ENCODE results near the gene CCDC124. TPM values are rescaled to one million over a fixed set of nuclear protein-coding genes. Genes with fewer than 3 reads are reported as not detected.
"Not testable (repeated sequence)": the region's sequence is repeated elsewhere in the genome, so short reads cannot be mapped to it uniquely, and the experiment has no call there.

Gene CCDC124, protein sequence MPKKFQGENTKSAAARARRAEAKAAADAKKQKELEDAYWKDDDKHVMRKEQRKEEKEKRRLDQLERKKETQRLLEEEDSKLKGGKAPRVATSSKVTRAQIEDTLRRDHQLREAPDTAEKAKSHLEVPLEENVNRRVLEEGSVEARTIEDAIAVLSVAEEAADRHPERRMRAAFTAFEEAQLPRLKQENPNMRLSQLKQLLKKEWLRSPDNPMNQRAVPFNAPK
- 68.3 TPM for total RNA-seq

DNA sequence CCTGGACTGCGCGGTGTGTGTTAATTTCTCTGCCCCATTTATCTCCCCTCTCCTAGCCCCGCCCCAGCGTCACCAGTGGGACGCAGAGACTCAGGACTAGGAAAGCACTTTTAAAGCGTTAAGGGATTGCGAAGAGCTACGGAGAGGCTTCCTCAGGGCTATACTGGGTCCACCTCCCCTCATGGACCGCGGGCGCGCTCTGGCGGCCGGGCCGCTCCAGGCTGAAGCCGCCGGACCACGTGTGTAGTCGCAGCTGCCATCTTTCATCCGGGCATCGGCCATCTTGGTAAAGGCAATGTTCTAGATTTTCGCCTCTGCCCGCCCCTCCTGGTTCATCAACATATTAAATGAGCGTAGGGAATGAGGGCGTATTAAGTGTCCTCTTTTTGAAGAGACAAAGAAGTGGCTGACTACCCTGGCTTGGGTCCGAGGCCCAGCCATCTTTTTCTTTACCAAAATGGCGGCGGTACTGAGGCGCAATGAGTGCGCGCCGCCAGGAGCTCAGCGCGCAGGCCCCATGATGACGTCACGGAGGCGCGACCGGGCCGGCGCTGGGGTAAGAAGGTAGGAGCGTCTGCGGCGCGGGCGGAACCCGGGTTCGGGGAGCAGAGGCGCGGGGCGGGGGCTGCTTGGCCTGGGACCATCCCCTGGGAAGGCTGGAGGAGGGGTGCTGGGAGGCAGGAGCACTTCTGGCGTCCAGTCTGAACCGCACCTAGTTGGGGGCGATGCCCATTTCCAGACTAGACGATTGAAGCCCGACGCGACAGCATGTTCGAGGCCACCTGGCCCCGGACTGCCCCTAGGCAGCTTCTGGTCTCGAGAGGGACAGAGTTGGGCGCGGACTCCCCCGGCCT, at the start of gene CCDC124:
TSS of gene CCDC124 (plus strand) at position 531 of the 854 bp plus-strand sequence. CDS start 3,406 bp downstream, outside the sequence.
- peak; percentile 93 for DNase-seq (ENCODE audit: low spot score)

DNA sequence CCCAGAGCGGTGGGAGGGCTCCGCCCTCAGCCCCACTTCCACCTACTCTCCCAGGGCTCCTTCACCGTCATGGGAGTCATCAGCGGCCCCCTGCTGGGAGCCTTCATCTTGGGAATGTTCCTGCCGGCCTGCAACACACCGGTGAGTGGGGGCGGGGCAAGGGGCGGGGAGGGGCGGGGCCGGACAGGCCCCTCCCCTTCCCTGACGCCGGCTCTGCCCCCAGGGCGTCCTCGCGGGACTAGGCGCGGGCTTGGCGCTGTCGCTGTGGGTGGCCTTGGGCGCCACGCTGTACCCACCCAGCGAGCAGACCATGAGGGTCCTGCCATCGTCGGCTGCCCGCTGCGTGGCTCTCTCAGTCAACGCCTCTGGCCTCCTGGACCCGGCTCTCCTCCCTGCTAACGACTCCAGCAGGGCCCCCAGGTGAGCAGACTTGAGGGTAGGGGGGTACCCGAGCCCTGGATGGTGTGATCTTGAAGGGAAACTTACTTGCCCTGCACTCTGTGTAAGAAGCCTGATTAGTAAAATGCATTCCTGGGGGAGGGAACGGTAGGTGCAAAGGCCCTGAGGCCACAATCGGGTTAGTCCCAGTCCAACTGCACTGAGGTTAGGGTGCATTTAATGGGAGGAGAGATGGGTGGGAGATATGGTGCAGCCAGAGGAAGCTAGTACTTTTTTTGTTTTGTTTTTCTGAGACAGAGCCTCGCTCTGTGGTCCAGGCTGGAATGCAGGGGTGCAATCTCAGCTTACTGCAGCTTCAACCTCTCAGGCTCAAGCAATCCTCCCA, 49.0 kb upstream of the CCDC124 start:
- DNase-seq (ENCODE audit: low spot score) = no peak

DNA sequence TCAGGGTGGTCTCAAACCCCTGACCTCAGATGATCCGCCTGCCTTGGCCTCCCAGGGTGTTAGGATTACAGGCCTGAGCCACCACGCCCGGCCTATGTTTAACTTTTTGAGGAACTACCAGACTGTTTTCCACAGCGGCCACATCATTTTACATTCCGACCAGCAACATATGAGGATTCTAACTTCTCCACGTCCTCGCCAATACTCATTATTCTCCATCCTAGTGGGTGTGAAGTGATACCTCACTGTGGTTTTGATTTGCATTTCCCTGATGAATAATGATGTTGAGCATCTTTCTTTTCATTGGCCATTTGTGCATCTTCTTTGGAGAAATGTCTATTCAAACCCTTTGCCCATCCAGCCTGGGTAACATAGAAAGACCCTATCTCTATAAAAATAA, 46.3 kb upstream of the CCDC124 start:
- DNase-seq (ENCODE audit: low spot score) = no peak

DNA sequence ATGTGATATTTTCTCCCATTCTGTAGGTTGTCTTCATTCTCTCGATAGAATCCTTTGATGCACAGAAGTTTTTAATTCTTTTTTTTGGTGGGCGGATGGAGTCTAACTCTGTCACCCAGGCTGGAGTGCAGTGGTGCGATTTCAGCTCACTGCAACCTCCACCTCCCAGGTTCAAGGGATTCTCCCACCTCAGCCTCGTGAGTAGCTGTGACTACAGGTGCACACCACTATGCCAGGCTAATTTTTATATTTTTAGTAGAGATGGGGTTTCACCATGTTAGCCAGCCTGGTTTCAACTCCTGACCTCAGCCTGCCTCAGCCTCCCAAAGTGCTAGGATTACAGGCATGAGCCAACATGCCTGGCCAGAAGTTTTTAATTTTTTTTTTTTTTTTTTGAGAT, 45.6 kb upstream of the CCDC124 start:
- not testable (repeated sequence) for DNase-seq (ENCODE audit: low spot score)

DNA sequence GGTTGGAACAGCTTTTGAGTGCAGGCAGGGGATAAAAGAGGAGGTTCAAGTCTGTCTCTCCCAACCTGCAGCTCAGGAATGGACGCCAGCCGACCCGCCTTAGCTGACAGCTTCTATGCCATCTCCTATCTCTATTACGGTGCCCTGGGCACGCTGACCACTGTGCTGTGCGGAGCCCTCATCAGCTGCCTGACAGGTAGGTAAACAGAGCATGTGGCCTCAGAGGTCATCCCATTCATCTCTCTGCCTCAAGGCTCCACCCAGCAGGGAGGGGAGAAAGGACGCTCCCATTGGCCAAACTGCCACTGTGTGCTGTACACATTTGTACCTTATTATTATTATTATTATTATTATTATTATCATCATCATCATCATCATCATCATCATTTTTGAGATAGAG, 44.6 kb upstream of the CCDC124 start:
- no peak for DNase-seq (ENCODE audit: low spot score)

DNA sequence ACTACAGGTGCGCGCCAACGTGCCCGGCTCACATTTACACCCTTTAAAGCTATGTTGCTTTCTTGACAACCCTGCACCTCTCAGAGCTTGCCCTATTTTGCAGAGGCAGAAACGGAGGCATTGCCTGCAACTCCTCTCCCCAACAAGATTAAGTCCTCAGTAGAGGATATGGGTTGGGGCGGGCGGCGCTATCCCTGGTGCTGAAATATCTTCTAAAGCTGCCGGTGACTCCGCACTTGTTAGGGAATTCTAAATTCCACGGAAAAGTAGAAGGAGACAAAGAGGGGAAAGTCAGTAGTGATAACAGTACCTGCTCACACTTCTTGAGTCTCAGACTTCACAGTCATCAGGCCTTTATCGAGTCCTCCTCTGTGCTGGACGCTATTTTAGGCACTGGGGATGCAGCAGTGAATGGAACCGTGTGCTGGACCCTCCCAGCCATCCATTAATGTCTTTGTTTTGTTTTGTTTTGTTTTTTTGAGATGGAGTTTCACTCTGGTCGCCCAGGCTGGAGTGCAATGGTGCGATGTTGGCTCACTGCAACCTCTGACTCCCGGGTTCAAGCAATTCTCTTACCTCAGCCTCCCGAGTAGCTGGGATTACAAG, 43.1 kb upstream of the CCDC124 start:
- peak; percentile 50 for DNase-seq (ENCODE audit: low spot score)

DNA sequence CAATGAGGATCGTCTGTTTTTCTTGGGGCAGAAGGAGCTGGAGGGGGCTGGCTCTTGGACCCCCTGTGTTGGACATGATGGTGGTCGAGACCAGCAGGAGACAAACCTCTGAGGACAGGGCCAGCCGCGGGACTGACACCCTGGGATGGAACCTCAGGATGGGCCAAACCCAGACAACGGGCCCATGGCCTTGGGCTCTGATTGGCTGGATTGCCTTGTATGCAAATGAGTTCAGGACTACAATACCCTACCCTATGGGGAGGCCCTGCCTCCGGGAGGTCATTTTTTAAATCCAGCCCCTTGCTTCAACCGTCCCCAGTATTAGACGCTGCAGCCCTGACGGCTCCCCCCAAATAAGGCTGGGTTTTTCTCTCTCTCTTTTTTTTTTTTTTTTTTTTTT, 39.0 kb upstream of the CCDC124 start:
- DNase-seq (ENCODE audit: low spot score) = no peak

DNA sequence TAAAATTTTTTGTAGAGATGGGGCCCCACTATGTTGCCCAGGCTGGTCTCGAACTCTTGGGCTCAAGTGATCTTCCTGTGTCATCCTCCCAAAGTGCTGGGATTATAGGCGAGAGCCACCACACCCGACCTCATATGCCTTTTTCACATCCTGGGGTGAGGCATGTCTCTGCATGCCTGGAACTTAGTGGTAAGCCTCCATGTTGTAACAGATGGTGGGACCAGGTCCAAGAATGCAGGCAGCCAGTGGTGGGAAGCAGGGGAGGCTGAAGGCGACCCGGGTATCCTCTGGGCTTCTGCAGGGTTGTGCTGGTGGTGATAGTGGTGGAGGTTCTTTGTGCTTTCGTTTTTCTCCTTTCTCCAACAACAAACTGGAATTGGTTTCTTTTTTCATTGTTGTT, 30.1 kb upstream of the CCDC124 start:
- DNase-seq (ENCODE audit: low spot score) = no peak

DNA sequence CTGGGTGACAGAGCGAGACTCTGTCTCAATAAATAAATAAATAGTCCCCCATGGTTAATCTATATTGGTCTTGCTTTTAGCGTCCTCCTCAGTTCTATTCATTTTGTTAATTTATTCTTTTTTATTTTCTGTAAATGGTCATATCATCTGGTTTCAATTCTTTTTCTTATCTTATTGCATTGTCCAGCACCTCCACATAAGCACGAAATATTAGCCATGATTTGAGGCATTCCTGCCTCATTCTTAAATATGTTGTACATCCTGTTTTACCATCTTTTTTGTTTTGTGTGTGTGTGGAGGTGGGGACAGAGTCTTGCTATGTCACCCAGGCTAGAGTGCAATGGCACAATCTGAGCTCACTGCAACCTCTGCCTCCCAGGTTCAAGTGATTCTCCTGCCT, 24.6 kb upstream of the CCDC124 start:
- no peak for DNase-seq (ENCODE audit: low spot score)

DNA sequence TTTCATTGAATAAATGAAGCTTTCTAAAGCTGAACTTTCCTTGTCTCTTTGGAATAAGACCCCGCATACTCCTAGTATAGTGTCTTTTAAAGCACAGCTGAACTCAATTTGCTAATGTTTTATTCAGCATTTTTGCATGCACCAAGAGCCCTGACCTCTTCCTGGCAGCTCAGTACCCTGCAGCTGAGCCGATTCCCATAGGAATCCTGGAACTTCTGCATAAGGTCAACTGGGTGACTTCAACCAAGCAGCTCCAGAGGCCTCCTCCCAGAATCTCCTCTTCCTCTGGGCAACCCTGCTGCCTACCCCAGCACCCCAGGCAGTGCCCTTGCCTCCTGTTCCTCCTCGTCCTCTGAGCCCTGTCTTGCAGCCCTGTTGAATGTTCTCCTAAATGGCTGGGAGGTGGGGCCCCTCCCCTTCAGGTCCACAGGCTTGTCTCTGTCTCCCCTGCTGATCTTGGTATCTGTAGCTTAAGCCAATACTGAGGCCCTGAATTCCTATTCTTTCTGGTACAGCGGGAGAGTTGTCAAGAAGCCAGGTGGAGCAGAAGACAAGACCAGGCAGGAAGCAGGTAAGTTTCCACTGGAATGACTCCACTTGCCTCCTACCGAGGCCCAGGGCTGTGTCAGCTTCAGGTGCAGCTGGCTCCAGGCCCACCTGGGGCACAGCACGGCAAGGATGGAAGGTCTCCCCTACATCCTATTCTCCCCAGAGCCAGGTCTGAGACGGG, 23.6 kb upstream of the CCDC124 start:
- DNase-seq (ENCODE audit: low spot score) = no peak

DNA sequence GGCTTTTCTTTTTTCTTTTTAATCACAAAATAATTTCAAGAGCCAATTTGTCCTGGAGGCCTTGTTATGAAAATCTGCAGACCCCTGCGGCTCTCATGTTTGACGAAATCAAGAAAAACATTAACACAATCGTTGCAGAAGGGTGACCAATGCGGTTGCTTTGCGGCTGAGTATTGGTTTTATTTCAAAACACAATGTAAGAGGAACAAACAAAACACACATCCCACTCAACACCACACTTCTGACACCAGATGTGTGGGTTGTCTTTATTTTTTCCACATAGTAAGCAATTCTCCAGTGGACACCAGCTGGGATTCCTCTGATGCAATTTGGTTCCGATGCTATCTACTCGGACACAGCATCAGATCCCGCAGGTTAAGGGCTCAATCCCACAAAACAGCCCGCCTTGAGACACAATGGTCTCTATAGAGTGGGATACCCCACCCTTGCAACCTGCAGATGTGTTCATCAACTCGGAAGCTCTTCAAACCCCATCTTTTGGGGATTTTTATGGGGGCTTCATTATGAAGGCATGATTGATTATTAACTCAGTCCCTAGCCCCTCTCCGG, 21.9 kb upstream of the CCDC124 start:
- no peak for DNase-seq (ENCODE audit: low spot score)

DNA sequence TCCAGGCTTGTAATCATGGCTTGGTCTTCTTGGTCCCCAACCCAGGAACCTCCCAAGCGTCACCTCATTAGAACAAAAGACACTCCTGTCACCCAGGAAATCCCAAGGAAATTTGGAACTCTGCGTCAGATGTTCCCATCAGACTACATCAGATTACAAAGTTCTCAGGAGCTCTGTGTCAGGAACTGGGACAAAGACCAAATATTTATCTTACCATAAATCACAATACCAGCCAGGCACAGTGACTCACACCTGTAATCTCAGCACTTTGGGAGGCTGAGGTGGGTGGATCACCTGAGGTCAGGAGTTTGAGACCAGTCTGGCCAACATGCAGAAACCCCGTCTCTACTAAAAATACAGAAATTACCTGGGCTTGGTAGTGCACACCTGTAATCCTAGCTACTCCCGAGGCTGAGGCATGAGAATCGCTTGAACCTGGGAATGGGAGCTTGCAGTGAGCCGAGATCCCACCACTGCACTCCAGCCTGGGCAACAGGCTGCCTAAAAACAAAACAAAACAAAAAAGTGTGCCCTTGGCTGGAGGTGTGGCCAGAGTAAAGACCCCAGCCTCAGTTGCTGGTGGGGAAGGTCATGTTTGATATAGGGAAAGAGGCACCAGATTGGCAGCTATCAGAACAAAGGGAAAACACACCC, 16.7 kb upstream of the CCDC124 start:
- DNase-seq (ENCODE audit: low spot score) = peak; percentile 18

DNA sequence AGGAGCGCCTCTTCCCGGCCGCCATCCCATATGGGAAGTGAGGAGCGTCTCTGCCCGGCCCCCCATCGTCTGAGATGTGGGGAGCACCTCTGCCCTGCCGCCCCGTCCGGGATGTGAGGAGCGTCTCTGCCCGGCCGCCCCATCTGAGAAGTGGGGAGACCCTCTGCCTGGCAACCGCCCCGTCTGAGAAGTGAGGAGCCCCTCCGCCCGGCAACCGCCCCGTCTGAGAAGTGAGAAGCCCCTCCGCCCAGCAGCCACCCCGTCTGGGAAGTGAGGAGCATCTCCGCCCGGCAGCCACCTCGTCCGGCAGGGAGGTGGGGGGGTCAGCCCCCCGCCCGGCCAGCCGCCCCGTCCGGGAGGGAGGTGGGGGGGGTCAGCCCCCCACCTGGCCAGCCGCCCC, 14.7 kb upstream of the CCDC124 start:
- not testable (repeated sequence) for DNase-seq (ENCODE audit: low spot score)

DNA sequence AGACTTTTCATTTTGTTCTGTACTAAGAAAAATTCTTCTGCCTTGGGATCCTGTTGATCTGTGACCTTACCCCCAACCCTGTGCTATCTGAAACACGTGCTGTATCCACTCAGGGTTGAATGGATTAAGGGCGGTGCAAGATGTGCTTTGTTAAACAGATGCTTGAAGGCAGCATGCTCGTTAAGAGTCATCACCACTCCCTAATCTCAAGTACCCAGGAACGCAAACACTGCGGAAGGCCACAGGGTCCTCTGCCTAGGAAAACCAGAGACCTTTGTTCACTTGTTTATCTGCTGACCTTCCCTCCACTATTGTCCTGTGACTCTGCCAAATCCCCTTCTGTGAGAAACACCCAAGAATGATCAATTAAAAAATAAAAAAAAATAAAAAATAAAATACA, 13.7 kb upstream of the CCDC124 start:
- not testable (repeated sequence) for DNase-seq (ENCODE audit: low spot score)

DNA sequence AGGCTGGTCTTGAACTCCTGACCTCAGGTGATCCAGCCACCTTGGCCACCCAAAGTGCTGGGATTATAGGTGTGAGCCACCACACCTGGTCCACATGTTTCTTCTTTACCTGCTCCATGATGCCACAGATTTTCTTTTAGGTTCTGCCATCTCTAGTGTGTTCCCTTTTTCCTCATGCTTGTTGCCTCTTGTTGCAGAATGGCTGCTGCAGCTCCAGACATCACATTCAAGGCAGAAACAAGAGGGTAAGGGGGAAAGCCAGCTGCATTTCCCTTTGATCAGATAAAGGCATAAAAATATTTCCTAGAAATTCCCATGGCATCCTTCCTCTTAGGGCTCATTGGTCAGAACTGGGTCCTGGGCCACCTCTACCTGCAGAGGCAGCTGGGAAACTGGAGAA, 12.3 kb upstream of the CCDC124 start:
- DNase-seq (ENCODE audit: low spot score) = no peak

DNA sequence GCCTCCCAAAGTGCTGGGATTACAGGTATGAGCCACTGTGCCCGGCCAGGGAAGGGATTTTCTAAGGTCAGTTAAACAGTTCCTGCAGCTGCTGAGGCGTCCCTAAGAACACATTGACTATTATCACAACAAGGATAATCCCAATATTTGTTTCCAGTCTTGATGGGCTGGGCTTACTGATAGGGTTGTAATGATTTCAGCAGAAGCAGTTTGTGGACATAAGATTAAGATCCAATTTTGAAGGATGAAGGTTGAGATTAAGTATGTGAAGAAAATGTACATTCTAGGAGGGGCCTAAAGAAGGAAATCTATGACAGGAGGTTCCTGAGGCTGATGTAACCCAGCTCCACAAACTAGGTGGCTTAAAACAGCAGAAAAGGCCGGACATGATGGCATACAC, 10.7 kb upstream of the CCDC124 start:
- no peak for DNase-seq (ENCODE audit: low spot score)

DNA sequence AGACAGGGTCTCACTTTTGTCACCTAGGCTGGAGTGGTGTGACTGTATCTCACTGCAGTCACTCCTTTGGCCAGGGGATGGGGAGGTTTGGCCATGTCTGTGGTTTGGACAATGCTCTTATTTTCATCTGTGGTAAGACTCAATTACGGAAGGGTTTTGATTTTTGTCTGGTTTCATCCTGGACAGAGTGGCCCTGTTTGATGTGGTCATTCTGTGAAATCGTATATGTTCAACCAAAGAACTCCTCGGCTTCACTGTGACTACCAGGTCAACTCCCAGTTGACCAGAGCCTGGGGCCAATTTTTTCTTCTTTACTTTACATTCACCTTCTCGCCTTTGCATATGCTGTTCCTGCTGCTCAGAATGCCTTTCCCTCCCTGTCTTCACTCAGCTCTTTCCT, 6.8 kb upstream of the CCDC124 start:
- no peak for DNase-seq (ENCODE audit: low spot score)

DNA sequence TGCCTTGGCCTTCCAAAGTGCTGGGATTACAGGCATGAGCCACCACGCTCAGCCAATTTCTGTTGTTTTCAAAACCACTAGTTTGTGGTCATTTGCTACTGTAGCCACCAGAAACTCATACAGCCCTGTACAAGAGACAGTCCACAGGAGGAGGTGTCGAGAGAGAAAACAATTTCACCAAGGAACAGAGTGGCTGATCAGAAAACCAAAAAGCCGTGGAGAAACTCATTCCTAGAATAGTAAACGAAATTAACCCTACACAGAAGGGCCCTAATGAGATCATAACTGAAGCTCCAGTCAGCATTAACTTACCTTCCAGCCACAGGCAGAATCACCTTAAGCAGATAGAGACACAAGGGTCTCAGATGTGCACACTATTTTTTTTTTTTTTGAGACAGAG, 3.8 kb upstream of the CCDC124 start:
- no peak for DNase-seq (ENCODE audit: low spot score)

DNA sequence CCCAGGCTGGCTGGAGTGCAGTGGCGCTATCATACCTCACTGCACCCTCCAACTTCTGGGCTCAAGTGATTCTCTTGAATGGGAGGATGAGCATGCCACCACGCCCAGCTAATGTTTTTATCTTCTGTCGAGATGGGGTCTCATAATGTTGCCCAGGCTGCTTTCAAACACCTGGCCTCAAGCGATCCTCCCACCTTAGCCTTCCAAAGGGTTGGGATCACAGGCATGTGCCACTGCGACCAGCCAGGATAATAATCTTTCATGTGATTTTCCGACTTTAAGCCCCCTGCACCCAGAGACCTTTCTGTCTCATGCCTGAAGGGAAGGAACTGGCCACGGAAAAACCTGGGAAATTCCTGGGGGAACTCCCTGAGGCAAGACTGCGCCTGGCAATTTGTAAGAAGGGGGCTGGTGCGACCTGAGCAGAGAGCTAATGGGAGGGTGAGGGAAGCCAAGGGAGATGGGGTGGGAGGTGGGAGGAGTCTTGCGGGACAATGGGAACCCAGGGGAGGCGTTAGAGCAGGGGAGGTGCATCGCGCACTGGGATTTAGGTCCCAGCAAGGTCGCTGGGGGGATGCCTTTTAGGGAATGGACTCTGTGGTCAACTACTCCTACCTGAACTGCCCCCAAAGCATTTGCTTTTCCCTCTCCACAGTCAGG, 1.2 kb upstream of the CCDC124 start:
- no peak for DNase-seq (ENCODE audit: low spot score)
